Measurements from ENCODE around the gene SPRED1.

SPRED1 gene

GRCh38 chr15:38217788-38218609, 34.6 kb upstream of the SPRED1 start:
- H3K4me3 ChIP-seq (ENCODE audit: low read depth, low read length), result no peak overlapping the region
- in situ Hi-C loops (cut with HindIII; ENCODE audit: low sequenced_read_pairs), result no loop called here
- no peak for DNase-seq (ENCODE audit: low read depth)
- no peak for TF ChIP-seq CTCF (IDR thresholded peaks at IDR 0.05; ENCODE audit: low read depth, low read length, missing control alignments)

GRCh38 chr15:38220606-38221273, 31.9 kb upstream of the SPRED1 start:
- DNase-seq (ENCODE audit: low read depth), result no peak
- no peak for TF ChIP-seq CTCF (IDR thresholded peaks at IDR 0.05; ENCODE audit: low read depth, low read length, missing control alignments)
- in situ Hi-C loops (cut with HindIII; ENCODE audit: low sequenced_read_pairs), result no loop called here
- H3K4me3 ChIP-seq (ENCODE audit: low read depth, low read length), result no peak overlapping the region

- no peak for DNase-seq (ENCODE audit: low read depth)
- H3K4me3 ChIP-seq (ENCODE audit: low read depth, low read length), result no peak overlapping the region
- TF ChIP-seq CTCF (IDR thresholded peaks at IDR 0.05; ENCODE audit: low read depth, low read length, missing control alignments), result no peak
- in situ Hi-C loops (cut with HindIII; ENCODE audit: low sequenced_read_pairs), result no loop called here
Measured at GRCh38 chr15:38224486-38224885, 28.1 kb upstream of the SPRED1 start.

- TF ChIP-seq CTCF (IDR thresholded peaks at IDR 0.05; ENCODE audit: low read depth, low read length, missing control alignments), result no peak
- DNase-seq (ENCODE audit: low read depth), result no peak
- no peak overlapping the region for H3K4me3 ChIP-seq (ENCODE audit: low read depth, low read length)
- in situ Hi-C loops (cut with HindIII; ENCODE audit: low sequenced_read_pairs), result no loop called here
Measured at GRCh38 chr15:38225381-38225780, 27.3 kb upstream of the SPRED1 start.

GRCh38 chr15:38226608-38227266, 25.9 kb upstream of the SPRED1 start:
- DNase-seq (ENCODE audit: low read depth), result no peak
- H3K4me3 ChIP-seq (ENCODE audit: low read depth, low read length), result no peak overlapping the region
- in situ Hi-C loops (cut with HindIII; ENCODE audit: low sequenced_read_pairs), result no loop called here
- no peak for TF ChIP-seq CTCF (IDR thresholded peaks at IDR 0.05; ENCODE audit: low read depth, low read length, missing control alignments)

GRCh38 chr15:38227941-38228340, 24.7 kb upstream of the SPRED1 start:
- no peak for TF ChIP-seq CTCF (IDR thresholded peaks at IDR 0.05; ENCODE audit: low read depth, low read length, missing control alignments)
- DNase-seq (ENCODE audit: low read depth), result no peak
- H3K4me3 ChIP-seq (ENCODE audit: low read depth, low read length), result no peak overlapping the region
- in situ Hi-C loops (cut with HindIII; ENCODE audit: low sequenced_read_pairs), result no loop called here

All from astrocyte of the cerebellum (primary cell).